ENCODE measurements around the gene VWA5B1.

VWA5B1 gene

DNA sequence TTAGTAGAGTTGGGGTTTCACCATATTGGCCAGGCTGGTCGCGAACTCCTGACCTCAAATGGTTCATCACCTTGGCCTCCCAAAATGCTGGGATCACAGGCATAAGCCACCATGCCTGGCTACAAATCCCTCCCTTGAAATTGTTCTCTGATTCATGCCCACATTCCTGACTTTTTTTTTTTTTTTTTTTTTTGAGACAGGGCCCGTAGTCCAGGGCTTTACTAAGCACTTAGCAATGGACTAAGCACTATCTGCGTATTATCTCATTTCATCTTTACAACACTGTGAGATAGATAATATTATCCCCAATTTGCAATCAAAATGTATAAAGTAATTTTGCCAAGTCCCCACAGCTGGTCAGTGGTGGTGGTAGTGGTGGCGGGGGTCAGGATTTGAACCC is 58.9 kb downstream of the VWA5B1 start:
- TF ChIP-seq, protein P1, sequence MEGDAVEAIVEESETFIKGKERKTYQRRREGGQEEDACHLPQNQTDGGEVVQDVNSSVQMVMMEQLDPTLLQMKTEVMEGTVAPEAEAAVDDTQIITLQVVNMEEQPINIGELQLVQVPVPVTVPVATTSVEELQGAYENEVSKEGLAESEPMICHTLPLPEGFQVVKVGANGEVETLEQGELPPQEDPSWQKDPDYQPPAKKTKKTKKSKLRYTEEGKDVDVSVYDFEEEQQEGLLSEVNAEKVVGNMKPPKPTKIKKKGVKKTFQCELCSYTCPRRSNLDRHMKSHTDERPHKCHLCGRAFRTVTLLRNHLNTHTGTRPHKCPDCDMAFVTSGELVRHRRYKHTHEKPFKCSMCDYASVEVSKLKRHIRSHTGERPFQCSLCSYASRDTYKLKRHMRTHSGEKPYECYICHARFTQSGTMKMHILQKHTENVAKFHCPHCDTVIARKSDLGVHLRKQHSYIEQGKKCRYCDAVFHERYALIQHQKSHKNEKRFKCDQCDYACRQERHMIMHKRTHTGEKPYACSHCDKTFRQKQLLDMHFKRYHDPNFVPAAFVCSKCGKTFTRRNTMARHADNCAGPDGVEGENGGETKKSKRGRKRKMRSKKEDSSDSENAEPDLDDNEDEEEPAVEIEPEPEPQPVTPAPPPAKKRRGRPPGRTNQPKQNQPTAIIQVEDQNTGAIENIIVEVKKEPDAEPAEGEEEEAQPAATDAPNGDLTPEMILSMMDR (IDR thresholded peaks at IDR 0.05; ENCODE audit: low read depth, low read length, missing control alignments), result no peak

DNA sequence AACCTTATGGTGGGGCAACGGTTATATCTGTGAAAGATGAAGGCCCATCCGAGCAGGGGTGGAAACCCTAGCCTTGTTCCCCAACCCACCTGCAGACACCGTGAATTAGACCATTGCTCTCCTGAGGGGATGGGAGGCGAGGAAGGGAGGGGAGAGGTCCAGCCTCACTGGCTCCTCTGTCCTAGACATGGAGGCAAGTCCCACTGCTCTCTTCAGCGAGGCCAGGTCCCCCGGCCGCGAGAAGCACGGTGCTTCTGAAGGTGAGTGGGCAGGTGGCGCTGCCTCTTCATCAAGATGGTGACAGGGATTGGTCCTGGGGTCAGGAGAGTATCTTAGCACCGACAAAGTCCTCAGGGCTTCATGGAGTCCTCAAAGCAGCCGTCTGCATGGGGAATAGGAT is 59.3 kb downstream of the VWA5B1 start:
- H3K4me3 ChIP-seq (ENCODE audit: low read depth, low read length), result no peak overlapping the region
- TF ChIP-seq, protein P1 (IDR thresholded peaks at IDR 0.05; ENCODE audit: low read depth, low read length, missing control alignments), result no peak
- in situ Hi-C loops (cut with HindIII; ENCODE audit: low sequenced_read_pairs), result no loop called here
- DNase-seq (ENCODE audit: low read depth), result no peak

More for the DNA sequence above, 58.9 kb downstream of the VWA5B1 start:
- H3K4me3 ChIP-seq (ENCODE audit: low read depth, low read length), result no peak overlapping the region
- no peak for DNase-seq (ENCODE audit: low read depth)
- in situ Hi-C loops (cut with HindIII; ENCODE audit: low sequenced_read_pairs), result no loop called here

GRCh38 chr1:20350421-20350820 is 59.7 kb downstream of the VWA5B1 start:
- in situ Hi-C loops (cut with HindIII; ENCODE audit: low sequenced_read_pairs), result no loop called here
- no peak overlapping the region for H3K4me3 ChIP-seq (ENCODE audit: low read depth, low read length)
- no peak for DNase-seq (ENCODE audit: low read depth)
- TF ChIP-seq, protein P1 (IDR thresholded peaks at IDR 0.05; ENCODE audit: low read depth, low read length, missing control alignments), result no peak

DNA sequence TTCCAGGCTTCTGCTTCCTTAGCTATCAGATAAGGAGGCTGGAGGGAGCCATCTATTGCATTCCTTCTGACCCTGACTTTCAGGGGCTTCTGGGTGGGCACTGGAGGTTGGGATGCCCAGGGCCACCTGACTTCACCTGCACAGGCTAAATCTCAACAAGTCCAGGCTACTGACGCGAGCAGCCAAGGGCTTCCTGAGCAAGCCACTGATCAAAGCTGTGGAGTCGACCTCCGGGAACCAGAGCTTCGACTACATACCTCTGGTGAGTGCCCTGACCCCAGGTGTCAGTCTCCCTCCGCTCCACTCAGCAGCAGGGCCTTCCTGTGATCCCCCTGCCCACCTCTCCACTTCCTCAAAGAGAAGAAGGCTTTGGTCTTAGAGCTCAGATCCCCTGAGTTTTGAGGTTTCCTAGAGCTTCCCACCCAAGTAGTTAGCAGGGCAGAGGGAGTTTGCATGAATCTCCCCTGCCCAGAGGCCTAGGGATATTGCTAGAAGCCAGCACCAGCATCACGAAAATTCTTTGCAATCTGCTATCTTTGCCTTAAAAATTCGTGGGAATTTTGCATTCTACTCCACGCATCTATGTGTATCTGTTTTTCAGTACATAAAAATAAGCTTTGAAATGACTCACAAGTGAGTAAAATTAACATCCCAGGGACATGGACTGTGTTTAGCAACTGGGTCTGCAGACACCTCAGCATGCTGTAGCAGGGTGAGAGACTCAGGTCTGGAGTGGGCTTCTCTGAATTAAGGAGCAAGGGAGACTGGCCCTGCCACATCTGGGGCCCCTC is 61.4 kb downstream of the VWA5B1 start:
- TF ChIP-seq, protein P1 (IDR thresholded peaks at IDR 0.05; ENCODE audit: low read depth, low read length, missing control alignments), result no peak
- no peak overlapping the region for H3K4me3 ChIP-seq (ENCODE audit: low read depth, low read length)
- in situ Hi-C loops (cut with HindIII; ENCODE audit: low sequenced_read_pairs), result no loop called here
- DNase-seq (ENCODE audit: low read depth), result no peak

- TF ChIP-seq, protein P1 (IDR thresholded peaks at IDR 0.05; ENCODE audit: low read depth, low read length, missing control alignments), result no peak
- H3K4me3 ChIP-seq (ENCODE audit: low read depth, low read length), result no peak overlapping the region
- in situ Hi-C loops (cut with HindIII; ENCODE audit: low sequenced_read_pairs), result no loop called here
- DNase-seq (ENCODE audit: low read depth), result no peak
Measured at GRCh38 chr1:20353836-20354235, 63.2 kb downstream of the VWA5B1 start.

DNA sequence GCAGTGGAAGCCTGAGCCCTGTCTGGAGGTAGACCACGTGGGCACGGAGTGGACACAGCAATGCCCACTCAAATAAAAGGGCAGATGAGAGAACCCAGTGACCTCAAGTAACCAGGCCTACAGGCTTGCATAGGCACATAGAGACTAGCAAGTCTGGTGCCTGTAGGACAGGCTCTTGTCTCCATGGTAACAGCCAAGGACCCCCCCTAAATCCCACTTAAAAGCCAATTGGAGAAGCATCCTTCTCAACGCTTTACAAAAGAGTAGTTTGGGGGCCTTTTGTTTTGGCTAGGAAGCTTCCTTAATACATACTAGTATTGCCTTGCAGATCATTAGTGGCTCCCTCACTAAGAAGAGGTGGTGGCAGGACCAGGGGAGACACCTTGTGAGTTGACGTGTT is 63.9 kb downstream of the VWA5B1 start:
- no peak overlapping the region for H3K4me3 ChIP-seq (ENCODE audit: low read depth, low read length)
- DNase-seq (ENCODE audit: low read depth), result no peak
- TF ChIP-seq, protein P1 (IDR thresholded peaks at IDR 0.05; ENCODE audit: low read depth, low read length, missing control alignments), result no peak
- in situ Hi-C loops (cut with HindIII; ENCODE audit: low sequenced_read_pairs), result no loop called here

All from astrocyte of the cerebellum (primary cell).